ENCODE measurements around the gene ING5. TPM values are rescaled to one million over a fixed set of nuclear protein-coding genes. Genes with fewer than 3 reads are reported as not detected.

The ING5 gene
- total RNA-seq, 2 experiments from 2014 or later = 65.4 to 90.9 TPM

- Histone ChIP-seq H3K79me2 (ENCODE audit: insufficient read depth, low read depth, low read length) (no peaks in the 10 kb centered on the region), H2AFZ (ENCODE audit: low read length) (no peak overlapping the region), H4K20me1 (ENCODE audit: insufficient read depth, low read length) (no peaks in the 10 kb centered on the region), H3K4me2 (ENCODE audit: low read length) (no peak overlapping the region), H3K4me3 (ENCODE audit: low read depth, low read length, poor library complexity, severe bottlenecking) (no peak overlapping the region), H3K9me3 (ENCODE audit: low read length) (no peaks in the 10 kb centered on the region), H3K4me1 (ENCODE audit: insufficient read depth, low read length, poor library complexity, severe bottlenecking) (no peaks in the 10 kb centered on the region), H3K27ac (ENCODE audit: low read depth, low read length, poor library complexity, severe bottlenecking) (no peak overlapping the region), H3K36me3 (ENCODE audit: insufficient read depth, low read length) (peaks cover 12% of the 10 kb centered on the region), H3K9me2 (ENCODE audit: insufficient read depth, low read length) (no peaks in the 10 kb centered on the region)
- ChIA-PET POLR2A (no interaction called here), CTCF (ENCODE audit: unreplicated experiment) (no interaction called here)
- no TSS peak for BruUV-seq (replicated peaks)
- DNase-seq (ENCODE audit: low spot score) = no peak
- intact Hi-C loops (cut with micrococcal nuclease; ENCODE audit: unreplicated experiment) = no loop called here
- TF ChIP-seq EZH2phosphoT487 (IDR thresholded peaks at IDR 0.05; ENCODE audit: borderline replicate concordance, low read depth, low read length) = no peak
- no peak for TF ChIP-seq CTCF (conservative IDR thresholded peaks at IDR 0.05; ENCODE audit: low read length)
These were observed 62.7 kb downstream of the ING5 start for GRCh38 chr2:241764275-241765241.

GRCh38 chr2:241767464-241768250 lies 65.8 kb downstream of the ING5 start:
- POLR2A ChIA-PET = no interaction called here
- CTCF ChIA-PET (ENCODE audit: unreplicated experiment) = no interaction called here
- TF ChIP-seq CTCF (conservative IDR thresholded peaks at IDR 0.05; ENCODE audit: low read length) (no peak), EZH2phosphoT487 (IDR thresholded peaks at IDR 0.05; ENCODE audit: borderline replicate concordance, low read depth, low read length) (no peak)
- Histone ChIP-seq H2AFZ (ENCODE audit: low read length) (no peak overlapping the region), H3K4me3 (ENCODE audit: low read depth, low read length, poor library complexity, severe bottlenecking) (no peak overlapping the region), H4K20me1 (ENCODE audit: insufficient read depth, low read length) (no peaks in the 10 kb centered on the region), H3K4me1 (ENCODE audit: insufficient read depth, low read length, poor library complexity, severe bottlenecking) (no peaks in the 10 kb centered on the region), H3K9me2 (ENCODE audit: insufficient read depth, low read length) (no peaks in the 10 kb centered on the region), H3K79me2 (ENCODE audit: insufficient read depth, low read depth, low read length) (no peaks in the 10 kb centered on the region), H3K9me3 (ENCODE audit: low read length) (no peaks in the 10 kb centered on the region), H3K27ac (ENCODE audit: low read depth, low read length, poor library complexity, severe bottlenecking) (no peak overlapping the region), H3K36me3 (ENCODE audit: insufficient read depth, low read length) (no peaks in the 10 kb centered on the region), H3K4me2 (ENCODE audit: low read length) (no peak overlapping the region)
- DNase-seq (ENCODE audit: low spot score) = no peak
- intact Hi-C loops (cut with micrococcal nuclease; ENCODE audit: unreplicated experiment) = no loop called here
- BruUV-seq (replicated peaks) = no TSS peak

Measured in OCI-LY7 (cell line).